Choroid plexus epithelial cell (primary cell): ENCODE measurements around the gene PRIMPOL.

Source experiments
- DNase-seq: peaks from one replicate; pipeline ENCODE4 v3.0.0-alpha.2; 2010; ENCODE audit warnings: low read depth
- H3K4me3 ChIP-seq: 2 replicates; pipeline ENCODE4 v1.5.1; 2011; ENCODE audit warnings: low read depth, mild to moderate bottlenecking, control low read depth, low read length, moderate library complexity
- CTCF ChIP-seq: conservative IDR thresholded peaks from 2 replicates; pipeline ENCODE4 v1.5.1; 2011; ENCODE audit warnings: low read depth, mild to moderate bottlenecking, control low read depth, inconsistent platforms, low read length, moderate library complexity

Gene PRIMPOL

DNA sequence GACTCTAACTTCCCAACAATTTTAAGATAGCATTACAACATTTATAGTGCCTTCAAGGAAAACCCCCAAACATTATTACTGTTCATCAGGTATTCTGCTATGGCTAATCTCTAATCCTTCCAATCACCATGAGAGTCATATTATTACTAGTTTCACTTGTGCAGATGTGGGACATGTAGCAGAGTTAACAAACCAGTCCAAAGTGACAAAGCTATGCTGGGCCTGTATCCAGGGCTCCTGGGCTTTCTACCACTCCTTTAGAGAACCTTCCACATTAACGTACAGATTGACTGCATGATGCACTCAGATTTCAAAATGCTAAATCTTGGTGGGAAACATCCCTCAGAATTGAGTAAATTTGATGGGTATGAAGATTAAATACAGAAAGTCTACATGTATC, 16.7 kb upstream of the PRIMPOL start:
- H3K4me3 ChIP-seq: no peak overlapping the region
- no peak for TF ChIP-seq CTCF
- DNase-seq: no peak

DNA sequence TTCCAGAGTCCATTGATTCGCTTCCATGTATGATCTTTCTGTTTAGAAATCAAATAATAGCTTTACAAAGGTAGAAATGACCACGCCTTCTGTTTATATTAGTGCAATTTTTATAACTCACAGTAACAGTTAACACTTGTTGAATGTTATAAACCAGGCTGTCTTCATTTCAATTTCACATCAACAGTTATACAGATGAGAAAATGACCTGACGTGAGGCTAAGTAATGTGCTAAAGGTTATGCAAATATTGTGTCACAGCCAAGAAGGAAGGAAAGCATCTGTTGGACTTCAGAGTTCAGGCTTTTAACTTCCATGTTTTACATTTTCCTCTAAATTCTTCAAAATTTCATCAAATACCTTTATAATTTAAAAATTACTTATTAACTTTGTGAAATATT, 14.2 kb upstream of the PRIMPOL start:
- DNase-seq: peak; percentile 35
- TF ChIP-seq CTCF: no peak
- no peak overlapping the region for H3K4me3 ChIP-seq

DNA sequence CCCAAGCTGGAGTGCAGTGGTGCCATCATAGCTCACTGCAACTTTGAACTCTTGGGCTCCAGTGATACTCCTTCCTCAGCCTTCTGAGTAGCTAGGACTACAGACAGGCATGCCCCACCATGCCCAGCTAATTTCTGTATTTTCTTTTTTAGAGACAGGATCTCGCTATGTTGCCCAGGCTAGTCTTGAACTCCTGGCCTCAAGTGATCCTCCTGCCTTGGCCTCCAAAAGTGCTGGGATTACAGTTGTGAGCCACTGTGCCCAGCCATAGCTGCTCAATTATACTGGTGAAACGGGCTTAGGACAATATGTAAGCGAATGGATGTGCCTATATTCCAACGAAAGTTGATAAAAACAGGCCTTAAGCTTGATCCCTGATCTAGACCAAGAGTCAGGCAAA, 13.4 kb upstream of the PRIMPOL start:
- no peak overlapping the region for H3K4me3 ChIP-seq
- no peak for DNase-seq
- no peak for TF ChIP-seq CTCF

GRCh38 chr4:184636897-184637296, 12.6 kb upstream of the PRIMPOL start:
- H3K4me3 ChIP-seq: no peak overlapping the region
- TF ChIP-seq CTCF: no peak

DNA sequence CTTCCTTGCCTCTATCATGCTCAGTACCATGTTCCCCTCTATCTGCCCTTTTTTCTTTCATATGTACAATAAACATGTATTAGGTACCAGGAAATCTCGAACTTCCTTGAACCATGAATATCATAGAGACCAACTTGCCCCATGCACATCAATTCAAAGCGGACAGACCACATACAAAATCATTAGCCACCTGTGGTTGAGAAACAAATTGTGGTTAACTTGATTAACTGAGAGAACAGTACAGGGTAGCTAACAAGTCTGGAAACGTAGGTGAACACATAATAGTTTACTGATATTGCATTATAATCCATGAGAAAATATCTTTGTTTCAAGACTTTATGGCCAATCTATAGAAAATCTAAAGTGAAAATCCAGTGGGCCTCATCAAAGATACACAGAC, 8.5 kb upstream of the PRIMPOL start:
- no peak overlapping the region for H3K4me3 ChIP-seq
- no peak for TF ChIP-seq CTCF
- no peak for DNase-seq

More at GRCh38 chr4:184636897-184637296, 12.6 kb upstream of the PRIMPOL start:
- no peak for DNase-seq

DNA sequence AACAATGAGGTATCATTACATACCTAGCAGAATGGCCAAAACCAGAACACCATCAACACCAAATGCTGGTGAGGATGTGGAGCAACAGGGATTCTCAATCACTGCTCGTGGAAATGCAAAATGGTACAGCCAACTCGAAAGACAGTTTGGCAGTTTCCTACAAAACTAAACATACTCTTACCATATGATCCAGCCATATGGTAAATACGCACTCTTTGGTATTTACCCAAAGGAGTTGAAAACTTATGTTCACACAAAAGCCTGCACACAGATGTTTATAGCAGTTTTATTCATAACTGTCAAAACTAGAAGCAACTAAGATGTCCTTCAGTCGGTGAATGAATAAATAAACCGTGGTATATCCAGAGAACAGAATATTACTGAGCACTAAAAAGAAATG, 8.1 kb upstream of the PRIMPOL start:
- no peak for TF ChIP-seq CTCF
- H3K4me3 ChIP-seq: no peak overlapping the region
- DNase-seq: no peak

GRCh38 chr4:184643731-184644130, 5.8 kb upstream of the PRIMPOL start:
- no peak for DNase-seq
- TF ChIP-seq CTCF: no peak
- no peak overlapping the region for H3K4me3 ChIP-seq
